Pancreas (tissue), 10 donors: ENCODE measurements around the gene FAM222A. TPM values are rescaled to one million over a fixed set of nuclear protein-coding genes. Genes with fewer than 3 reads are reported as not detected.

ENCODE experiments used
- ATAC-seq, 4 donors: fragments of 200-7000 bp; cut with Tn5 transposase; one replicate each; pipeline versions ENCODE4 v1.8.0 to v1.9.1; 2020; ENCODE audit warnings: mild to moderate bottlenecking in 4 of 4, moderate library complexity in 4 of 4
- DNase-seq, 6 donors: peaks; one replicate each; pipeline ENCODE4 v3.0.0-alpha.2; 2020
- FAIRE-seq: peaks from 2 replicates; lab custom pipeline; 2012; peaks lifted over from hg19 to GRCh38; lab: Jason Lieb, UNC
- H3K27ac ChIP-seq, 4 donors: fragments of 200-600 bp; sonication (generic); 1 replicate in 3 of 4; 2 replicates in 1 of 4; pipeline versions ENCODE4 v1.5.0 to v1.8.0; 2020
- H3K27me3 ChIP-seq, 4 donors: fragments of 200-600 bp; one replicate each; pipeline ENCODE4 v1.8.0; 2021
- H3K36me3 ChIP-seq, 3 donors: fragments of 200-600 bp; sonication (generic) in 1 of 3; one replicate each; pipeline versions ENCODE4 v1.5.0 to v1.8.0; 2020 to 2021
- H3K4me1 ChIP-seq, 3 donors: fragments of 200-600 bp; one replicate each; pipeline ENCODE4 v1.8.0; 2021
- H3K4me3 ChIP-seq, 4 donors: fragments of 200-600 bp; sonication (generic) in 2 of 4; one replicate each; pipeline versions ENCODE4 v1.5.0 to v1.8.0; 2020 to 2021
- H3K9me3 ChIP-seq, 4 donors: fragments of 200-600 bp; one replicate each; pipeline ENCODE4 v1.8.0; 2021
- CTCF ChIP-seq, 4 donors: fragments of 200-600 bp; sonication (generic) in 3 of 4; IDR thresholded peaks; one replicate each; pipeline versions ENCODE4 v1.5.0 to v1.8.0; 2021; ENCODE audit warnings: antibody characterized with exemption in 4 of 4
- WGBS, 2 donors: extraction: QIAGEN DNeasy Blood & Tissue Kit; methylation state at CpG; one replicate each; pipeline ENCODE4 v1.1.7; 2013; 5-methylcytosine and 5-hydroxymethylcytosine counted together
- intact Hi-C, 3 donors: fragments of 100-400 bp; cut with DNase I; formaldehyde crosslinking; loops; one replicate each; pipeline versions ENCODE4 v1.11.1 to v1.14.2; 2022
- polyA plus RNA-seq, 2 donors: library from polyadenylated mRNA; stranded (reverse); fragments of 200-250 nt; gene quantifications; one replicate each; pipeline ENCODE4 v1.2.3, GENCODE V29; 2013
- total RNA-seq, 6 donors: library from RNA; stranded (reverse); fragmentation: NEBNext Ultra II Directional in 4 of 6; extraction: Animal tissue kit (Norgen Biotek cat#: 25700) in 4 of 6; gene quantifications; one replicate each; pipeline versions ENCODE4 v1.2.1 to v1.2.4, GENCODE V29; 2021 to 2023
- donor health status: healthy with polysubstance abuse.
- donor health status: DM: no; HTN: no; CAD: no; lungs with moderate emphysema.
- donor health status: DM: no; HTN: no; CAD: no.
- donor health status: control.
- donor health status: control.
- donor health status: Bipolar disorder and iron deficiency.
- donor health status: DM: yes; HTN: yes; CAD: no.
- donor health status: DM: no; HTN: no; CAD: no.
- donor health status: DM: no; HTN: no; CAD: no.
- donor health status: DM: yes; HTN: yes; CAD: no.

FAM222A gene
- total and polyA plus RNA-seq, 8 donors: 2.1 to 14.6 (median 3.8) TPM

DNA sequence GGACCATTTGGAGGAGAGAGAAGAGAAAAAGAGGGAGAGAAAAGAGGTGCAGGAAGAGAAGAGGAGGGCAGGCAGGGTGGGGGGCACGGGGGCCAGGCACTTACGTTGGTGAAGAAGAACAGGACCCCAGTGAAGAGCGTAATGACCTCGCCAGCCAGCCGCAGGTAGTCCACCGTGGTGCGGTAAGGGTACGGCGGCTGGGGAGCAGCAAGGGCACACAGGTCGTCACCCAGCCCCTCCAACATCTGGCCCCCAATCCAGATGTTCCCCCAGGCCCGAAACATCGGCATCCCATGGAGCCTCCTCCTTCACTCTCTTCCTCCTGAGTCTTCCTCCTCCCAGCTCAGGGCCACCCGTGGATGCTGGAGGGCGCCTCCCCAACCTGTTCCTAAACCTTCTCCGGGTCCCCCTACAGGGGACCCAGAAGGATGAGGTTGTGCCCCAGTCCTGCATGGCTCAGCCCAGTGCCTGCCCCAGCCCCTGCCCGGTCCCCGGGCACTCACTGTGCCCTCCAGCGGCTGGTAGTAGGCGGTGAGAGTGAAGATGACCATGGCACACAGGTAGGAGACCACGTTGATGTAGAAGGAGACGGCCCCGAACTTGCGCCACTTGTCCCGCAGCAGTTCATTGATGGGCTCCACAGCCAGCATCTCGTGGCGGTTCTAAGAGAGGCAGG is 80.3 kb downstream of the FAM222A start:
- no peak for TF ChIP-seq CTCF (IDR thresholded peaks at IDR 0.05)
- Histone ChIP-seq H3K9me3 (no peaks in the 10 kb centered on the region), H3K4me3 (no peak overlapping the region), H3K36me3 (no peaks in the 10 kb centered on the region), H3K4me1 (no peaks in the 10 kb centered on the region), H3K27me3 (no peaks in the 10 kb centered on the region), H3K27ac (no peak overlapping the region)
- DNase-seq (no peak), FAIRE-seq (no peak), ATAC-seq (no peak)
- intact Hi-C loops: no loop called here
- WGBS, 2 donors: 88 to 91% methylated on average over 25 to 26 of the region's 26 CpGs

GRCh38 chr12:109795023-109795422 is 81.4 kb downstream of the FAM222A start:
- intact Hi-C loops: no loop called here
- no peak for TF ChIP-seq CTCF (IDR thresholded peaks at IDR 0.05)
- ATAC-seq: no peak
- no peaks in the 10 kb centered on the region for H3K27me3 ChIP-seq
- no peaks in the 10 kb centered on the region for H3K4me1 ChIP-seq
- H3K36me3 ChIP-seq: no peaks in the 10 kb centered on the region
- 96 to 97% methylated on average over 2 of the region's 2 CpGs for WGBS, 2 donors
- H3K27ac ChIP-seq: no peak overlapping the region
- no peak overlapping the region for H3K4me3 ChIP-seq
- no peak for DNase-seq
- no peaks in the 10 kb centered on the region for H3K9me3 ChIP-seq
- no peak for FAIRE-seq

DNA sequence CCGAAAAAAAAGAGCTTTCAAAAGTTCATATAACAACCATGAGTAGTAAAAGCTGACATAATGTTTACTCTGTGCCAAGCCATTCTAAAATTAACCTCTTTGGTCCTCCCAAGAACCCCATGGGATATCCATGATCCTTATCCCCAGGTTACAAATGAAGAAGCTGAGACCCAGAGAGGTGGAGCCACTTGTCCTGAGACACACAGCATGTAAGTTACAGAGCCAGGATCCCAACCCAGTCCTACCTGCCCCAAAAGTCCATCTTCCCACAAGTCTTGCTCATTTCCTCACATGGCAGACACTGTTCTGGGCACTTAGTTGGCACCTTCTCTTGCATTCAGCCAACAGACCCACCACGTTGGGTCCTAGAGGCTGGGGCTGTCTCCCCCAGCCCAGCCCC is 82.4 kb downstream of the FAM222A start:
- no peak overlapping the region for H3K27ac ChIP-seq
- FAIRE-seq: no peak
- no peak overlapping the region for H3K4me3 ChIP-seq
- ATAC-seq: no peak
- DNase-seq: no peak
- no peaks in the 10 kb centered on the region for H3K27me3 ChIP-seq
- no peaks in the 10 kb centered on the region for H3K9me3 ChIP-seq
- TF ChIP-seq CTCF (IDR thresholded peaks at IDR 0.05): no peak
- intact Hi-C loops: no loop called here
- no peaks in the 10 kb centered on the region for H3K4me1 ChIP-seq
- 74 to 83% methylated on average over 2 of the region's 2 CpGs for WGBS, 2 donors
- no peaks in the 10 kb centered on the region for H3K36me3 ChIP-seq

- DNase-seq (peak in 1 of 6 donors; percentile 30), FAIRE-seq (no peak), ATAC-seq (no peak)
- Histone ChIP-seq H3K9me3 (no peaks in the 10 kb centered on the region), H3K4me3 (no peak overlapping the region), H3K4me1 (no peaks in the 10 kb centered on the region), H3K27me3 (no peaks in the 10 kb centered on the region), H3K36me3 (no peaks in the 10 kb centered on the region), H3K27ac (no peak overlapping the region)
- TF ChIP-seq CTCF (IDR thresholded peaks at IDR 0.05): no peak
- intact Hi-C loops: no loop called here
- WGBS, 2 donors: 87 to 89% methylated on average over 19 of the region's 19 CpGs
These were observed 84.5 kb downstream of the FAM222A start for GRCh38 chr12:109797905-109798669.

GRCh38 chr12:109798691-109799090 is 85.1 kb downstream of the FAM222A start:
- Histone ChIP-seq H3K4me3 (no peak overlapping the region), H3K9me3 (no peaks in the 10 kb centered on the region), H3K27me3 (no peaks in the 10 kb centered on the region), H3K36me3 (no peaks in the 10 kb centered on the region), H3K4me1 (no peaks in the 10 kb centered on the region), H3K27ac (no peak overlapping the region)
- intact Hi-C loops: no loop called here
- WGBS, 2 donors: 91 to 92% methylated on average over 20 of the region's 20 CpGs
- ATAC-seq (no peak), DNase-seq (peak in 1 of 6 donors; percentile 50), FAIRE-seq (no peak)
- TF ChIP-seq CTCF (IDR thresholded peaks at IDR 0.05): no peak
